Endodermal cell (in vitro differentiated cells): ENCODE measurements around the gene FARP2. TPM values are rescaled to one million over a fixed set of nuclear protein-coding genes. Genes with fewer than 3 reads are reported as not detected.

ENCODE experiments used
- DNase-seq: peaks from one replicate; pipeline ENCODE4 v3.0.0-alpha.2; 2017
- H3K27ac ChIP-seq: 2 replicates; pipeline ENCODE4 v1.5.1; 2013; ENCODE audit warnings: mild to moderate bottlenecking, low read depth, low read length, moderate library complexity
- H3K27me3 ChIP-seq: 2 replicates; pipeline ENCODE4 v1.6.1; 2013; ENCODE audit warnings: mild to moderate bottlenecking, low read length, moderate library complexity; ENCODE audit not compliant: insufficient read depth, control insufficient read depth, poor library complexity, severe bottlenecking
- H3K36me3 ChIP-seq: 2 replicates; pipeline ENCODE4 v1.7.0; 2013; ENCODE audit warnings: mild to moderate bottlenecking, low read length, moderate library complexity; ENCODE audit not compliant: control insufficient read depth, insufficient read depth
- H3K4me1 ChIP-seq: one replicate; pipeline ENCODE4 v1.7.0; 2013; ENCODE audit warnings: low read length; ENCODE audit not compliant: control insufficient read depth, insufficient read depth
- H3K4me3 ChIP-seq: 2 replicates; pipeline ENCODE4 v1.5.1; 2013; ENCODE audit warnings: mild to moderate bottlenecking, low read length, moderate library complexity
- H3K9ac ChIP-seq: 2 replicates; pipeline ENCODE4 v1.6.1; 2013; ENCODE audit warnings: mild to moderate bottlenecking, low read length, moderate library complexity; ENCODE audit not compliant: poor library complexity, severe bottlenecking; ENCODE audit errors: extremely low read depth
- H3K9me3 ChIP-seq: 2 replicates; pipeline ENCODE4 v1.6.1; 2013; ENCODE audit warnings: mild to moderate bottlenecking, low read length, moderate library complexity; ENCODE audit not compliant: control insufficient read depth
- H3K27ac Mint-ChIP-seq: 2 replicates; pipeline ENCODE4 v1.8.0; 2020; ENCODE audit warnings: mixed read lengths
- H3K27me3 Mint-ChIP-seq: 2 replicates; pipeline ENCODE4 v1.8.0; 2021; ENCODE audit warnings: mild to moderate bottlenecking, mixed read lengths; ENCODE audit not compliant: insufficient read depth
- H3K36me3 Mint-ChIP-seq: 2 replicates; pipeline ENCODE4 v1.8.0; 2020; ENCODE audit warnings: low read depth, mixed read lengths
- H3K4me1 Mint-ChIP-seq: 2 replicates; pipeline ENCODE4 v1.8.0; 2020; ENCODE audit warnings: mixed read lengths
- H3K4me3 Mint-ChIP-seq: 2 replicates; pipeline ENCODE4 v1.8.0; 2020; ENCODE audit warnings: mild to moderate bottlenecking, moderate library complexity, mixed read lengths
- H3K9me3 Mint-ChIP-seq: 2 replicates; pipeline ENCODE4 v1.8.0; 2020; ENCODE audit warnings: mild to moderate bottlenecking, mixed read lengths
- CTCF ChIP-seq: fragments of 200-600 bp; sonication (generic); conservative IDR thresholded peaks from 2 replicates; pipeline ENCODE4 v1.5.0; 2021; ENCODE audit warnings: antibody characterized with exemption, mild to moderate bottlenecking
- WGBS, 2 experiments: methylation state at CpG; one replicate each; pipeline versions ENCODE4 v1.1.5 to v1.1.7; 2013; ENCODE audit warnings: missing lambda C conversion rate in 2 of 2, mixed read lengths in 1 of 2; ENCODE audit not compliant: insufficient coverage in 1 of 2, insufficient read length in 1 of 2; 5-methylcytosine and 5-hydroxymethylcytosine counted together
- total RNA-seq, 2 donors: library from RNA; stranded (reverse); fragmentation: NEBNext Ultra II Directional in 1 of 2; extraction: Animal tissue kit (Norgen Biotek cat#: 25700) in 1 of 2; gene quantifications; 2 replicates in 1 of 2; 3 replicates in 1 of 2; pipeline ENCODE4 v1.2.1, GENCODE V29; 2021

The FARP2 gene
- total RNA-seq, 2 donors from 2014 or later = 36.4 to 51.4 TPM

GRCh38 chr2:241312082-241312481, 44.0 kb upstream of the FARP2 start:
- no peak overlapping the region for H3K27ac ChIP-seq
- no peaks in the 10 kb centered on the region for H3K27me3 ChIP-seq
- no peak overlapping the region for H3K9ac ChIP-seq
- H3K4me3 Mint-ChIP-seq = no peak overlapping the region
- WGBS, 2 experiments = 92 to 99% methylated on average over 4 of the region's 4 CpGs
- H3K9me3 ChIP-seq = no peaks in the 10 kb centered on the region
- no peak for DNase-seq
- no peak for TF ChIP-seq CTCF
- H3K4me3 ChIP-seq = no peak overlapping the region
- no peaks in the 10 kb centered on the region for H3K4me1 ChIP-seq
- H3K36me3 ChIP-seq = peaks cover 8% of the 10 kb centered on the region
- H3K4me1 Mint-ChIP-seq = peaks cover 37% of the 10 kb centered on the region
- H3K9me3 Mint-ChIP-seq = no peaks in the 10 kb centered on the region
- H3K27ac Mint-ChIP-seq = peak overlapping the region; percentile 61
- H3K27me3 Mint-ChIP-seq = no peaks in the 10 kb centered on the region
- H3K36me3 Mint-ChIP-seq = no peaks in the 10 kb centered on the region

GRCh38 chr2:241313543-241314095, 42.5 kb upstream of the FARP2 start:
- Mint-ChIP-seq H3K4me3 (peak overlapping the region; percentile 95), H3K27ac (peak overlapping the region; percentile 93), H3K9me3 (no peaks in the 10 kb centered on the region), H3K36me3 (peaks cover 12% of the 10 kb centered on the region), H3K4me1 (peaks cover 46% of the 10 kb centered on the region), H3K27me3 (no peaks in the 10 kb centered on the region)
- Histone ChIP-seq H3K9ac (peak overlapping the region; percentile 99), H3K4me3 (peak overlapping the region; percentile 96), H3K27ac (no peak overlapping the region), H3K4me1 (no peaks in the 10 kb centered on the region), H3K27me3 (no peaks in the 10 kb centered on the region), H3K9me3 (no peaks in the 10 kb centered on the region), H3K36me3 (peaks cover 17% of the 10 kb centered on the region)
- TF ChIP-seq CTCF = no peak
- 92 to 93% methylated on average over 8 of the region's 8 CpGs for WGBS, 2 experiments
- DNase-seq = no peak

GRCh38 chr2:241314226-241315092, 41.6 kb upstream of the FARP2 start:
- TF ChIP-seq CTCF = no peak
- H3K4me3 ChIP-seq = peak overlapping the region; percentile 96
- Mint-ChIP-seq H3K27me3 (no peaks in the 10 kb centered on the region), H3K36me3 (peaks cover 17% of the 10 kb centered on the region), H3K27ac (peak overlapping the region; percentile 93), H3K4me3 (peak overlapping the region; percentile 95), H3K4me1 (peaks cover 44% of the 10 kb centered on the region), H3K9me3 (no peaks in the 10 kb centered on the region)
- DNase-seq = no peak
- H3K9me3 ChIP-seq = no peaks in the 10 kb centered on the region
- H3K27me3 ChIP-seq = no peaks in the 10 kb centered on the region
- peak overlapping the region; percentile 99 for H3K9ac ChIP-seq
- no peaks in the 10 kb centered on the region for H3K4me1 ChIP-seq
- 5 to 7% methylated on average over 23 to 38 of the region's 38 CpGs for WGBS, 2 experiments
- peak overlapping the region; percentile 98 for H3K27ac ChIP-seq
- H3K36me3 ChIP-seq = peaks cover 24% of the 10 kb centered on the region
